OCI-LY3 (cell line): Measurements from ENCODE around the gene CAB39.

Source experiments
- H2AFZ ChIP-seq: fragments of 200-600, 300-600 bp; shearing (Covaris generic); 2 replicates; pipeline ENCODE4 v1.6.0; 2014; ENCODE audit warnings: antibody characterized with exemption, low read depth, low read length
- H3K27ac ChIP-seq: fragments of 200-600, 300-600 bp; sonication (generic); 2 replicates; pipeline ENCODE4 v1.5.1; 2014; ENCODE audit warnings: mild to moderate bottlenecking, low read length, moderate library complexity, mixed read lengths
- H3K27me3 ChIP-seq: fragments of 200-600, 300-600 bp; sonication (generic); 2 replicates; pipeline ENCODE4 v1.6.1; 2014; ENCODE audit warnings: low read depth, low read length, mixed read lengths
- H3K36me3 ChIP-seq: fragments of 200-600, 300-600 bp; sonication (generic); replicated peaks from 2 replicates; pipeline ENCODE3; 2014; ENCODE audit warnings: low read depth, low read length, mixed read lengths
- H3K4me1 ChIP-seq: fragments of 300-600, 200-600 bp; sonication (generic); 2 replicates; pipeline ENCODE4 v1.6.1; 2014; ENCODE audit warnings: low read length, mixed read lengths
- H3K4me2 ChIP-seq: fragments of 200-600, 300-600 bp; sonication (generic); 2 replicates; pipeline ENCODE4 v1.6.1; 2014; ENCODE audit warnings: low read length, mixed read lengths
- H3K4me3 ChIP-seq: fragments of 300-600, 200-600 bp; sonication (generic); 2 replicates; pipeline ENCODE4 v1.5.1; 2014; ENCODE audit warnings: antibody characterized with exemption, mild to moderate bottlenecking, low read length, moderate library complexity
- H3K79me2 ChIP-seq: fragments of 300-600, 200-600 bp; shearing (Covaris generic); 2 replicates; pipeline ENCODE4 v1.6.1; 2014; ENCODE audit warnings: mild to moderate bottlenecking, low read length, mixed read lengths
- H3K9ac ChIP-seq: fragments of 300-600, 200-600 bp; shearing (Covaris generic); 2 replicates; pipeline ENCODE4 v1.6.0; 2014; ENCODE audit warnings: mild to moderate bottlenecking, low read length, moderate library complexity
- H3K9me3 ChIP-seq: fragments of 200-600, 300-600 bp; shearing (Covaris generic); 2 replicates; pipeline ENCODE4 v1.6.1; 2014; ENCODE audit warnings: low read length, mixed read lengths; ENCODE audit not compliant: insufficient read depth
- H4K20me1 ChIP-seq: fragments of 200-600, 300-600 bp; sonication (generic); 2 replicates; pipeline ENCODE4 v1.6.1; 2016; ENCODE audit warnings: low read length, mixed read lengths; ENCODE audit not compliant: insufficient read depth
- EZH2phosphoT487 ChIP-seq: fragments of 200-600 bp; shearing (Covaris generic); IDR thresholded peaks from 2 replicates; pipeline ENCODE4 v1.6.1; 2018; ENCODE audit warnings: antibody characterized with exemption, mixed run types, low read depth
- TF ChIP-seq, protein P1 (sequence below): fragments of 200-600, 300-600 bp; sonication (generic); IDR thresholded peaks from 2 replicates; pipeline ENCODE4 v1.5.1; 2014; ENCODE audit warnings: antibody characterized with exemption, low read length, low read depth

The CAB39 gene

DNA sequence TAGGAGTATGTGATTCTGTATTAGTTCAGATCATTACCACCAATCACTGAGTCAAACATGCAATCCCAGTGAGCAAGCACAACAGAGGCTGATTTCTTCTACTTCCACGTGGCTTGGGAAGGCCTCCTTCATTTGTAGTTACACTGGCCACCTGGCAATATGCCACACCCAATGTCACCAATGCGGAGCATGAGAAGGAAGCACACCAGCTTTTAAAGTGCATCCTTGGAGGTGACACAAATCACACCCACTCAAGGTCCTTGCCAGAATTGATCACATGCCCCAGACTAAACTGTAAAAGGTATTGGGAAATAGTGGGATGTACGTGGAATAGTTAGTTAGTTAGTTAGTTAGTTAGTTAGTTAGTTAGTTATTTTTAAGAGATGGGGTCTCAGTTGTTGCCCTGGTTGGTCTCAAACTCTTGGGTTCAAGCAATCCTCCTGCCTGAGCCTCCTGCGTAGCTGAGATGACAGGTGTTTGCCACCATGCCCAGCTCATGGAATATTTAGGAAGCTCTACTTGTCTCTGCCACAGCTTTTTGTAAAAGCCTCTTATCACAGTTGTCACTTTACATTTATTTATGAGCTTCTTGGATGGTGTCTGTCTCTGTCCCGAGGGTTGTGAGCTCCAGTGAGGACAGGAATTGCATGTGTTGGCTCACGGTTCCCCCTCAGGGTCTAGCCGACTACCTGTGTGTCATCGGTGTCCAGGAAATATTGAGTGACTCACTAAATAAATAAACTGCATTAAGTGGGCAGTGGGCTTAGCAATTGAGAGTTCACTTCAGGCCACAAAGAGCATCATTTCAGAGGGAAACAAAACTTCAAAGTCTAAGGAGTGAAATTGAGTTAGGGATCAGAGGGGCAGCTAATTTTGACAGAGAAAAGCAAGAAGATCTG is 28.1 kb upstream of the CAB39 start:
- no peaks in the 10 kb centered on the region for H3K27me3 ChIP-seq
- no peak overlapping the region for H3K27ac ChIP-seq

DNA sequence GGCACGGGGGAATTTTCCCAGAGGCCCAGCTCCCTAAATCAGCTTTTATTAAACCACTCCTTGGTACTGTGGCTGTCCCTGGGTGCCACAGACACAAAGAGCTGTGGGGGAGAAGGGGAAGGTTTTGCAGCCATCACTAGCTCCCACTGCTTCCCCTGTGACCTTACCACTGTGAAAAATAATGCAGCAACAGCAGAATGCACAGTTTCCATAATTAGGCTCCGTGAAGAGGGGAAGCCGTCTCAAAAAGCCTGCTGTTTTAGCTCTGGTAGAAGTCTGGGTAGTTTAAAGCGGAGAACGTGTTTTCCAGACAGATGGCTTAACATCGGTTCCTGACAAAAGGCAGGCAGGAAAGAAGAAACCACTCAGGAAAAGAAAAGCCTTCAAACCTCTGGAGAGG is 27.5 kb upstream of the CAB39 start:
- no peak overlapping the region for H3K4me3 ChIP-seq
- H3K79me2 ChIP-seq = no peaks in the 10 kb centered on the region
- no peaks in the 10 kb centered on the region for H3K9me3 ChIP-seq
- H3K27me3 ChIP-seq = no peaks in the 10 kb centered on the region
- H3K27ac ChIP-seq = no peak overlapping the region
- H4K20me1 ChIP-seq = no peaks in the 10 kb centered on the region
- no peaks in the 10 kb centered on the region for H3K36me3 ChIP-seq
- TF ChIP-seq, protein P1, sequence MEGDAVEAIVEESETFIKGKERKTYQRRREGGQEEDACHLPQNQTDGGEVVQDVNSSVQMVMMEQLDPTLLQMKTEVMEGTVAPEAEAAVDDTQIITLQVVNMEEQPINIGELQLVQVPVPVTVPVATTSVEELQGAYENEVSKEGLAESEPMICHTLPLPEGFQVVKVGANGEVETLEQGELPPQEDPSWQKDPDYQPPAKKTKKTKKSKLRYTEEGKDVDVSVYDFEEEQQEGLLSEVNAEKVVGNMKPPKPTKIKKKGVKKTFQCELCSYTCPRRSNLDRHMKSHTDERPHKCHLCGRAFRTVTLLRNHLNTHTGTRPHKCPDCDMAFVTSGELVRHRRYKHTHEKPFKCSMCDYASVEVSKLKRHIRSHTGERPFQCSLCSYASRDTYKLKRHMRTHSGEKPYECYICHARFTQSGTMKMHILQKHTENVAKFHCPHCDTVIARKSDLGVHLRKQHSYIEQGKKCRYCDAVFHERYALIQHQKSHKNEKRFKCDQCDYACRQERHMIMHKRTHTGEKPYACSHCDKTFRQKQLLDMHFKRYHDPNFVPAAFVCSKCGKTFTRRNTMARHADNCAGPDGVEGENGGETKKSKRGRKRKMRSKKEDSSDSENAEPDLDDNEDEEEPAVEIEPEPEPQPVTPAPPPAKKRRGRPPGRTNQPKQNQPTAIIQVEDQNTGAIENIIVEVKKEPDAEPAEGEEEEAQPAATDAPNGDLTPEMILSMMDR = no peak
- no peak for TF ChIP-seq EZH2phosphoT487
- no peak overlapping the region for H2AFZ ChIP-seq
- H3K4me1 ChIP-seq = peaks cover 2% of the 10 kb centered on the region
- H3K9ac ChIP-seq = no peak overlapping the region
- H3K4me2 ChIP-seq = no peak overlapping the region

More for the DNA sequence above, 28.1 kb upstream of the CAB39 start:
- H4K20me1 ChIP-seq = no peaks in the 10 kb centered on the region
- H3K4me3 ChIP-seq = no peak overlapping the region
- peaks cover 7% of the 10 kb centered on the region for H3K4me1 ChIP-seq
- no peaks in the 10 kb centered on the region for H3K79me2 ChIP-seq
- H2AFZ ChIP-seq = no peak overlapping the region
- no peak for TF ChIP-seq EZH2phosphoT487
- TF ChIP-seq, protein P1 = no peak
- H3K9ac ChIP-seq = no peak overlapping the region
- H3K36me3 ChIP-seq = no peaks in the 10 kb centered on the region
- no peaks in the 10 kb centered on the region for H3K9me3 ChIP-seq
- no peak overlapping the region for H3K4me2 ChIP-seq

DNA sequence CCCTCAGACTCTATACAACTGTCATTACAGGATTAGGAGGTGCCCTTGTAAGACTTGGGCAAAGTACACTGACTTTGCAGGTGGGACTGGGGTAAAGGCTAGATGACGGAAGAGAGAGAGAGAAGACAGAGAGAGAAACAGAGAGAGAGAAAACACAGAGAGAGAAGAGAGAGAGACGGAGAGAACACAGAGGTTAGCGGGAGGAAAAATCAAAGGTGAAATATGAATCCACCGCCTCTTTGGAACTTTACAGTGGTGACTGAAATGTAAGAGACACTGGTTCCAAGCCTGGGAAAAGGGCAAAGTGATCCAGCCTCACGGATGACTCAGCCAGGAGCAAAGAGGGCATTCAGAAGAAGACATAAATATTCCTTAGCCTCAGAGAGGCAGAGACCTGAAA is 25.1 kb upstream of the CAB39 start:
- Histone ChIP-seq H3K4me3 (no peak overlapping the region), H3K27ac (no peak overlapping the region), H3K27me3 (no peaks in the 10 kb centered on the region), H4K20me1 (no peaks in the 10 kb centered on the region), H3K4me2 (no peak overlapping the region), H3K9ac (no peak overlapping the region), H3K4me1 (no peaks in the 10 kb centered on the region), H3K36me3 (no peaks in the 10 kb centered on the region), H3K9me3 (no peaks in the 10 kb centered on the region), H3K79me2 (no peaks in the 10 kb centered on the region), H2AFZ (no peak overlapping the region)
- no peak for TF ChIP-seq EZH2phosphoT487

DNA sequence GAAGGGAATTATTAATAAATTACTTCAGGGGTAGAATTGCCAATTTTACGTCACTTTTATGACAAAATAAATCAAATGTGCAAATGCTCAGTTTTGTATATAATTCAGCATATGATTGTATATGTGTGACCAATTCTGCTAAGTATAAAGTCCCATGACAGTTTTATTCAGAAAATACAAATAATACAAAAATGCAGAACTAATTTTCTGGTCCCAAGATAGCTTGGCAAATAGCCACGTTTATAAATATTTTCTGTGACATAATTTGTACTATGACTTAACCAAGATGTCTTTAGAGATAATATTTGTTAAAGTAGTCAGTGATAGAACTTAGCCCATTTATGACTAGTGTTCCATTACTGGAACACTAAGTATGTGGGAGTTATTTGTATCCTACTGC is 24.2 kb upstream of the CAB39 start:
- Histone ChIP-seq H3K4me1 (no peaks in the 10 kb centered on the region), H3K27ac (no peak overlapping the region), H3K9me3 (no peaks in the 10 kb centered on the region), H3K79me2 (no peaks in the 10 kb centered on the region), H4K20me1 (no peaks in the 10 kb centered on the region), H3K4me2 (no peak overlapping the region), H3K27me3 (no peaks in the 10 kb centered on the region), H3K4me3 (no peak overlapping the region), H2AFZ (no peak overlapping the region), H3K36me3 (no peaks in the 10 kb centered on the region), H3K9ac (no peak overlapping the region)
- TF ChIP-seq EZH2phosphoT487 = no peak
- TF ChIP-seq, protein P1 = no peak
